Right lobe of liver (tissue), 6 donors: Measurements from ENCODE around the gene CNPY1. TPM values are rescaled to one million over a fixed set of nuclear protein-coding genes. Genes with fewer than 3 reads are reported as not detected.

Experiments
- ATAC-seq, 4 donors: fragments of 200-7000 bp; cut with Tn5 transposase; one replicate each; pipeline ENCODE4 v1.9.1; 2020; ENCODE audit warnings: mild to moderate bottlenecking in 4 of 4, moderate library complexity in 4 of 4
- DNase-seq, 3 donors: peaks; one replicate each; pipeline ENCODE4 v3.0.0-alpha.2; 2020
- H3K27ac ChIP-seq, 3 donors: fragments of 200-600 bp; one replicate each; pipeline ENCODE4 v1.8.0; 2022
- H3K27me3 ChIP-seq, 2 donors: fragments of 200-600 bp; one replicate each; pipeline ENCODE4 v1.8.0; 2022
- H3K36me3 ChIP-seq, 4 donors: fragments of 200-600 bp; sonication (generic) in 1 of 4; one replicate each; pipeline versions ENCODE4 v1.5.1 to v1.8.0; 2017 to 2022; ENCODE audit warnings: control low read depth in 1 of 4
- H3K4me1 ChIP-seq, 4 donors: fragments of 200-600 bp; sonication (generic) in 1 of 4; one replicate each; pipeline versions ENCODE4 v1.5.1 to v1.8.0; 2017 to 2022; ENCODE audit warnings: control low read depth in 1 of 4
- H3K4me3 ChIP-seq, 3 donors: fragments of 200-600 bp; one replicate each; pipeline ENCODE4 v1.8.0; 2022
- H3K9me3 ChIP-seq, 4 donors: fragments of 200-600 bp; sonication (generic) in 1 of 4; one replicate each; pipeline versions ENCODE4 v1.5.1 to v1.8.0; 2017 to 2022; ENCODE audit warnings: control low read depth in 1 of 4
- POLR2A ChIP-seq: fragments of 450-650 bp; IDR thresholded peaks from one replicate; pipeline ENCODE4 v1.6.1; 2017; ENCODE audit warnings: antibody characterized with exemption, mild to moderate bottlenecking
- WGBS: methylation state at CpG from one replicate; pipeline ENCODE4 v1.1.6; 2018; ENCODE audit warnings: low coverage, low lambda C conversion rate; ENCODE audit not compliant: insufficient coverage; ENCODE audit errors: missing lambda C conversion rate; 5-methylcytosine and 5-hydroxymethylcytosine counted together
- intact Hi-C, 2 donors: fragments of 100-400 bp; cut with DNase I; formaldehyde crosslinking; loops; one replicate each; pipeline versions ENCODE4 v1.11.2 to v1.14.1; 2022
- total RNA-seq, 6 experiments: library from RNA; depleted of rRNA in 2 of 6; stranded (reverse); fragments of >200 nt in 2 of 6; fragmentation: NEBNext Ultra II Directional in 3 of 6; extraction: Animal tissue kit (Norgen Biotek cat#: 25700) in 3 of 6; gene quantifications; one replicate each; pipeline versions ENCODE4 v1.1.0 to v1.2.4, GENCODE V29; 2016 to 2023
- TF ChIP-seq, protein P1 (sequence below), 4 donors: fragments of 200-600 bp in 3 of 4; fragments of 450-650 bp in 1 of 4; IDR thresholded peaks; one replicate each; pipeline versions ENCODE4 v1.5.1 to v1.8.0; 2016 to 2022; ENCODE audit warnings: antibody characterized with exemption in 4 of 4, mild to moderate bottlenecking in 2 of 4
- donor health status: DM: no; HTN: yes; CAD: no.
- donor health status: DM: no; HTN: no; CAD: no.
- donor health status: DM: no; HTN: no; CAD: no.
- donor health status: DM: no; HTN: yes; CAD: no.
- donor health status: DM: no; HTN: yes; CAD: no.

Gene CNPY1
- total RNA-seq, 6 experiments from 2014 or later, result 0.19 TPM; not detected in 5

DNA sequence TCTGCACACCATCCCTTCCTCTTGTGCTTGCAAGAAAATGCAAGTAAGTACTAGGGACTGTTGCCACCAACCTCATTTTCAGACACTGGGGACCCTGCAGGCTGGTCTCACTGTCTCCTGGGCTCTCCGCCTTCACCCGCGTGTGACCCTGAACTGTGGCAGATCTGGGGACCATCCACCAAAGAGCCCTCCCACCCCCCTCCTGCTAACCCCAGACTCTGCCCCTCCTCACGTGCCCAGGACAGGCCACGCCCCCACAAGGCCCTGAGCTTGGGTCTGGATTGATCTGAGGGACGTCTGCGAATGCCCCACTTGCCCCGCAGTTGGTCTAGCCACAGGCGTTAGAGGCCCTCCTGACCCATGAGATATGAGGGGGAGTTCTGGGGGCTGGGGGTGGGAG lies 8.1 kb downstream of the CNPY1 start:
- Histone ChIP-seq H3K4me3 (no peak overlapping the region), H3K27ac (no peak overlapping the region), H3K4me1 (peaks cover 0 to 5% (median 0%) of the 10 kb centered on the region in 4 donors), H3K27me3 (no peaks in the 10 kb centered on the region), H3K36me3 (no peaks in the 10 kb centered on the region), H3K9me3 (no peaks in the 10 kb centered on the region)
- TF ChIP-seq POLR2A, result no peak
- TF ChIP-seq, protein P1, sequence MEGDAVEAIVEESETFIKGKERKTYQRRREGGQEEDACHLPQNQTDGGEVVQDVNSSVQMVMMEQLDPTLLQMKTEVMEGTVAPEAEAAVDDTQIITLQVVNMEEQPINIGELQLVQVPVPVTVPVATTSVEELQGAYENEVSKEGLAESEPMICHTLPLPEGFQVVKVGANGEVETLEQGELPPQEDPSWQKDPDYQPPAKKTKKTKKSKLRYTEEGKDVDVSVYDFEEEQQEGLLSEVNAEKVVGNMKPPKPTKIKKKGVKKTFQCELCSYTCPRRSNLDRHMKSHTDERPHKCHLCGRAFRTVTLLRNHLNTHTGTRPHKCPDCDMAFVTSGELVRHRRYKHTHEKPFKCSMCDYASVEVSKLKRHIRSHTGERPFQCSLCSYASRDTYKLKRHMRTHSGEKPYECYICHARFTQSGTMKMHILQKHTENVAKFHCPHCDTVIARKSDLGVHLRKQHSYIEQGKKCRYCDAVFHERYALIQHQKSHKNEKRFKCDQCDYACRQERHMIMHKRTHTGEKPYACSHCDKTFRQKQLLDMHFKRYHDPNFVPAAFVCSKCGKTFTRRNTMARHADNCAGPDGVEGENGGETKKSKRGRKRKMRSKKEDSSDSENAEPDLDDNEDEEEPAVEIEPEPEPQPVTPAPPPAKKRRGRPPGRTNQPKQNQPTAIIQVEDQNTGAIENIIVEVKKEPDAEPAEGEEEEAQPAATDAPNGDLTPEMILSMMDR (IDR thresholded peaks at IDR 0.05), result no peak
- intact Hi-C loops, result no loop called here
- 29% methylated on average over 1 of the region's 9 CpGs for WGBS
- no peak for DNase-seq
- no peak for ATAC-seq

DNA sequence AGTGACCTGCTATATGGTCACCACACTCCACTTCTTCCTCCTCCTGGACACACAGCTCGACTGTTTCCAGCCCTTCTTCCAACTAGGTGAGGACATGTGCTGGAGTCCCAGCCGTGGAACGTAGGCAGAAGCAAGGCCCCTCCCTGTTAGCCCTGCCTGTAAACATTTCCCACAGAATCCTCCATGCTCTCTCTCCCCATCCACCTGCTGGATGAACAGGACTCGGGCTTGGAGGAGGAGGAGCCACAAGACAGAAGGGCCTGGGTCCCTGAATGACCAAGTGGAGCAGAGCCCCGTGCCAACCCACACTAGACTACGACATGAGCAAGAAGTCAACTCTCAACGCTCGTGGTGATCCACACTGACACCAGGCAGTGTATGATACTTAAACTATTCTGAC lies 9.9 kb downstream of the CNPY1 start:
- no peak for TF ChIP-seq POLR2A
- TF ChIP-seq, protein P1 (IDR thresholded peaks at IDR 0.05), result no peak
- intact Hi-C loops, result no loop called here
- Histone ChIP-seq H3K4me1 (peaks cover 0 to 9% (median 0%) of the 10 kb centered on the region in 4 donors), H3K9me3 (no peaks in the 10 kb centered on the region), H3K4me3 (no peak overlapping the region), H3K36me3 (no peaks in the 10 kb centered on the region), H3K27me3 (peaks cover 0 to 8% of the 10 kb centered on the region in 2 donors), H3K27ac (no peak overlapping the region)
- ATAC-seq, result no peak
- 65% methylated on average over 6 of the region's 8 CpGs for WGBS
- DNase-seq, result no peak

DNA sequence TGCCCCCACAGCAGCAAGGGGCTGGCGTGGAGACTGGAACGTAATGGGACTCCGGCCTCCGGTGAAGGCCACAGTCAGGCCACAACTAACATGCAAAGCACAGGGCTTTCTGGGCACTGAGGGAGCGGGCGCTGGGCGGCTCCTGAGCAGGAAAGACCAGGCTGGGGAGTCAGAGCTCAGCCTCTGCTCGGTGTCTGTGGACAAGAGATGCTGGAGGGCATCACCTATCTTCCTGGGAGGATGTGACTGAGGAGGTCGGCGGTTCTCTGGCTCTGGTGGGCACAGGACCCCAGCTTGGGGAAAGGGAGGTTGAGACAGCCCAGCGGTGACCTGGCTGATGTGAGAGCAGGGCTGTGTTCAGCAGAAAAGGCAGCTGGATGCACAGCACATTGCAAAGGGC lies 11.7 kb downstream of the CNPY1 start:
- no peak for DNase-seq
- Histone ChIP-seq H3K4me3 (no peak overlapping the region), H3K36me3 (no peaks in the 10 kb centered on the region), H3K9me3 (no peaks in the 10 kb centered on the region), H3K27me3 (peaks cover 0 to 8% of the 10 kb centered on the region in 2 donors), H3K27ac (no peak overlapping the region), H3K4me1 (peaks cover 0 to 9% (median 0%) of the 10 kb centered on the region in 4 donors)
- ATAC-seq, result no peak
- 100% methylated on average over 1 of the region's 11 CpGs for WGBS
- no peak for TF ChIP-seq POLR2A
- TF ChIP-seq, protein P1 (IDR thresholded peaks at IDR 0.05), result no peak
- intact Hi-C loops, result no loop called here

DNA sequence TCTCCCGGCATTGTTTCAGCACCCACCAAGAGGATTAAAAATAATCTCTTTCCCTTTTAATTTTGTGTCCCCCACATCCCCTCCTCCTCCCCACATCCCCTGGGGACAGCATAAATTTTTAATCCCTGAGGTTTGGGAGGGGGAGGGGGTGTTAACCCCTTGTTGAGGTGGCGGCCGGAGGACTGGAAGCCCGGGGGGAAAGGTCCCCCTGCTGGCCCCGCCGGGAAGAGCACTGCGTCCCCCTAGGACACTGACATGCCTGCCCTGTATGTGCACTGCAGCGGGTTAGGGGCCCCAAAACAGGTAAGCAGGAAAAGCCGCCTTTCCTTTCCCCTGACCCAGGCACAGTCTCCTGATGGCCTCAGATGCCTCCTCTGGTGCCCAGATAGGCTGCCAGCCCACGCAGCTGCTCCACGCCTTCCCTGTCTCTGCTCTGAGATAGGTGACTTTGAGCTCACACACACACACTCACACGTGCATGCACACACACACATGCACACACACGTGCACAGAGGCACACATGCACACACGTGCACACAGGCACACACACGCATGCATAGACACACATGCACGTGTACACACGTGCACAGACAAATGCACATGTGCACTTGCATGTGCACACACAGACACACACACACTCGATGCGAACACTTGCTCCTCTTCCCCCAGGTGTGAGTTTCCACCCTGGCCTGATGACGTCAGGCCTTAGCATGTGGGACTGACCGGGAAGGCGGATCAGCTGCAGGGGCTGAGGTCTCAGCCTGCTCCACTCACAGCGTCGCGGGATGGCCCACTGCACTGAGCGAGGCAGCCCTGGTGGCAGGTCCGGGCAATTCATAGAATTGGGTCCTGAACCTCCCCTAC lies 12.3 kb downstream of the CNPY1 start:
- Histone ChIP-seq H3K4me3 (no peak overlapping the region), H3K36me3 (no peaks in the 10 kb centered on the region), H3K4me1 (peaks cover 0 to 9% (median 0%) of the 10 kb centered on the region in 4 donors), H3K9me3 (no peaks in the 10 kb centered on the region), H3K27ac (no peak overlapping the region), H3K27me3 (peaks cover 0 to 8% of the 10 kb centered on the region in 2 donors)
- ATAC-seq (peak; percentile 36 to 64 (median 52)), DNase-seq (no peak)
- intact Hi-C loops, result no loop called here
- TF ChIP-seq POLR2A, result no peak
- TF ChIP-seq, protein P1 (IDR thresholded peaks at IDR 0.05), result peak; percentile 31 to 44 (median 37)
- 12% methylated on average over 7 of the region's 27 CpGs for WGBS
